GM21576 (cell line): ENCODE results near the gene SRGAP3.

Source experiments
- ATAC-seq: cut with Tn5 transposase; IDR thresholded peaks from one replicate; pipeline ENCODE4 v1.9.1; 2021; ENCODE audit warnings: mild to moderate bottlenecking, moderate library complexity; ENCODE audit not compliant: unreplicated experiment

SRGAP3 gene

GRCh38 chr3:9151240-9151639 lies 98.2 kb downstream of the SRGAP3 start:
- no peak for ATAC-seq

- no peak for ATAC-seq
These were observed 99.9 kb downstream of the SRGAP3 start for GRCh38 chr3:9149566-9149965.

- ATAC-seq = no peak
These were observed 101.6 kb downstream of the SRGAP3 start for GRCh38 chr3:9147896-9148266.

GRCh38 chr3:9147215-9147895 lies 102.1 kb downstream of the SRGAP3 start:
- peak; percentile 82 for ATAC-seq

- ATAC-seq = peak; percentile 63
These were observed 102.9 kb downstream of the SRGAP3 start for GRCh38 chr3:9146367-9147071.

- ATAC-seq = no peak
These were observed 106.3 kb downstream of the SRGAP3 start for GRCh38 chr3:9143184-9143583.

GRCh38 chr3:9142362-9142761 lies 107.1 kb downstream of the SRGAP3 start:
- ATAC-seq = no peak

- ATAC-seq = no peak
These were observed 107.5 kb downstream of the SRGAP3 start for GRCh38 chr3:9141928-9142289.

GRCh38 chr3:9139366-9139765 lies 110.1 kb downstream of the SRGAP3 start:
- no peak for ATAC-seq

- ATAC-seq = no peak
These were observed 111.8 kb downstream of the SRGAP3 start for GRCh38 chr3:9137676-9138075.

GRCh38 chr3:9136746-9137465 lies 112.5 kb downstream of the SRGAP3 start:
- ATAC-seq = no peak

GRCh38 chr3:9135930-9136525 lies 113.4 kb downstream of the SRGAP3 start:
- no peak for ATAC-seq

GRCh38 chr3:9135526-9135925 lies 113.9 kb downstream of the SRGAP3 start:
- ATAC-seq = no peak

GRCh38 chr3:9133656-9134055 lies 115.8 kb downstream of the SRGAP3 start:
- ATAC-seq = no peak

GRCh38 chr3:9130345-9131305 lies 118.8 kb downstream of the SRGAP3 start:
- no peak for ATAC-seq

- no peak for ATAC-seq
These were observed 120.1 kb downstream of the SRGAP3 start for GRCh38 chr3:9129365-9129764.

- no peak for ATAC-seq
These were observed 124.0 kb downstream of the SRGAP3 start for GRCh38 chr3:9125278-9125951.

GRCh38 chr3:9124730-9125129 lies 124.7 kb downstream of the SRGAP3 start:
- ATAC-seq = no peak

GRCh38 chr3:9123840-9124239 lies 125.6 kb downstream of the SRGAP3 start:
- ATAC-seq = no peak
